HG02981 (cell line): ENCODE data around the gene MYO9B.

Experiments
- ATAC-seq: cut with Tn5 transposase; IDR thresholded peaks from one replicate; pipeline ENCODE4 v1.9.1; 2021; ENCODE audit warnings: mild to moderate bottlenecking, moderate library complexity; ENCODE audit not compliant: unreplicated experiment

The MYO9B gene

DNA sequence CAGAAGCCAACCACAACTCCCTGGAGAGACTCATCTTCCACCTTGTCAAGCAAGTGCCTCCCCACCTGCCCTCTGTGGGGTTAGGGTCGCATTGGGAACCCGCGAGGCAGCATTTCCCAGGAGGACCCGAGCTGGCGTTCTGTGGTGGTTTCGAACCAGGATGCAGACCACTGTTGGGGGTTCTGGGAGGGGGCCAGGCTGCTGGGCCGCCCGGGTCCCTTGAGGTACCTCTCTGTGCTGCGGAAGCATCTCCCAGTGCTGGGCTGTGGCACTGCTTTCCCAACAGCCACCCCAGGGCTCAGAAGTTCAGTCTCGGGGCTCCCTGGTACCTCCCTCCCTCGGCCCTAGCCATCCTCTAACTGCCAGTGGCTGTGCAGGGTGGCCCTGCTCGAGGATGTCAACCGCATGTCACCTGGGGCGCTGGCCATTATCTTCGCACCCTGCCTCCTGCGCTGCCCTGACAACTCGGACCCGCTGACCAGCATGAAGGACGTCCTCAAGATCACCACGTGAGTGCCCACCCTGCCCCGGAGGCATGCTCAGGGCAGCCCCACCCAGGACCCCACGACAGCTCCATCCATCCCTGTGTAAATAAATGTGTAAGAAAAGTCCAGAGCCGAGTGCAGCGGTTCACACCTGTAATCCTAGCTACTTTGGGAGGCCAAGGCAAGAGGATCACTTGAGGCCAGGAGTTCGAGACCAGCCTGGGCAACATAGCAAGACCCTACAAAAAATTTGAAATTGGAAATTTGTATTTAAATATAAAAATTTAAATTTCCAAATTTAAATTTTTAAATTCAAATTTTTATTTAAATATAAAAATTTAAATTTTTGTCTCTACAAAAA lies 131.4 kb downstream of the MYO9B start:
- ATAC-seq: no peak

- no peak for ATAC-seq
Measured at GRCh38 chr19:17209126-17210036, 133.8 kb downstream of the MYO9B start.

- ATAC-seq: no peak
Measured at GRCh38 chr19:17210296-17210695, 134.7 kb downstream of the MYO9B start.

DNA sequence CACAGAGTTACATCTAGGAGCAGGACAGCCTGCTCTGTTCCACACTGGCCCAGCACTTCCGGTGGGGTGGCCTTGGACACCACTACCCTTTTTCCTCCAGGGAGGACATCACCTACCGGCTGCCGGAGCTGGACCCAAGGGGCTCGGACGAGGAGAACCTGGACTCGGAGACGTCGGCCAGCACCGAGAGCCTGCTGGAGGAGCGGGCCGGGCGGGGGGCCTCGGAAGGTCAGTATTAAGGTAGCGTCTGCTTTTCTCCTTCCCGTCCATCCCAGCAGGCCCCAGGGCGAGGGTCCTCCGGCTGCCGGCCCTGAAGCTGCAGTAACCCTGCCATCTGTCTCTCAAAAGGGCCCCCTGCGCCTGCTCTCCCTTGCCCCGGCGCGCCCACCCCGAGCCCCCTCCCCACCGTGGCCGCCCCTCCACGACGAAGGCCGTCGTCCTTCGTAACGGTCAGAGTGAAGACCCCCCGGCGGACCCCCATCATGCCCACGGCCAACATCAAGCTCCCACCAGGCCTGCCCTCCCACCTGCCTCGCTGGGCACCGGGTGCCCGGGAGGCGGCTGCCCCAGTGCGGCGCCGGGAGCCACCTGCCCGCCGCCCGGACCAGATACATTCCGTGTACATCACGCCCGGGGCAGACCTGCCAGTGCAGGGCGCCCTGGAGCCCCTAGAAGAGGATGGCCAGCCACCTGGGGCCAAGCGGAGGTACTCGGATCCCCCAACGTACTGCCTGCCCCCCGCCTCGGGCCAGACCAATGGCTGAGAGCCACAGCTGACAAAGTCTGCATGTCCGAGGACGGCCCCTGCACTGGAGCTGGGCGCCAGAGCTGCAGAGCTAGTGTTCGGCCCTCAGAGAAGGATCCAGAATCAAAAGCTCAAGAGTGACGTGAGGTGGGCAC lies 136.2 kb downstream of the MYO9B start:
- no peak for ATAC-seq

- no peak for ATAC-seq
Measured at GRCh38 chr19:17213334-17213733, 137.8 kb downstream of the MYO9B start.

- ATAC-seq: no peak
Measured at GRCh38 chr19:17214508-17215126, 139.0 kb downstream of the MYO9B start.

GRCh38 chr19:17215127-17215971 lies 139.8 kb downstream of the MYO9B start, which contains the start of gene USE1:
USE1 (plus strand) TSS chr19:17215357; CDS start chr19:17215406, 49 bp downstream.
- peak; percentile 78 for ATAC-seq

GRCh38 chr19:17216058-17216670 lies 140.6 kb downstream of the MYO9B start:
- ATAC-seq: no peak

DNA sequence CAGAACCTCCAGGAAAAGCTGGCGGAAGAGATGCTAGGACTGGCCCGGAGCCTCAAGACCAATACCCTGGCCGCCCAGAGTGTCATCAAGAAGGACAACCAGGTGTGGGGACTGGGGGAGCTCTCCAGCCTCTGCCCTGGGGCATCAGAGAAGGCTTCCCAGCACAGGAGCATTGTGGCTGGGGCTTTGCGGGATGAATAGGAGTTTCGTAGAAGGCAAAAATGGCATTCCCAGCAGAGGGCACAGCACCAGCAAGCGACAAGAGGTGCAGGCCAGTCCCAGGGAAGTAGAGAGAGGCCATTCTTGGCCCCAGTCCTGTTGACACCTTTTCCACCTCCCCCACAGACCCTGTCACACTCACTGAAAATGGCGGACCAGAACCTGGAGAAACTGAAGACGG lies 143.7 kb downstream of the MYO9B start:
- ATAC-seq: no peak

DNA sequence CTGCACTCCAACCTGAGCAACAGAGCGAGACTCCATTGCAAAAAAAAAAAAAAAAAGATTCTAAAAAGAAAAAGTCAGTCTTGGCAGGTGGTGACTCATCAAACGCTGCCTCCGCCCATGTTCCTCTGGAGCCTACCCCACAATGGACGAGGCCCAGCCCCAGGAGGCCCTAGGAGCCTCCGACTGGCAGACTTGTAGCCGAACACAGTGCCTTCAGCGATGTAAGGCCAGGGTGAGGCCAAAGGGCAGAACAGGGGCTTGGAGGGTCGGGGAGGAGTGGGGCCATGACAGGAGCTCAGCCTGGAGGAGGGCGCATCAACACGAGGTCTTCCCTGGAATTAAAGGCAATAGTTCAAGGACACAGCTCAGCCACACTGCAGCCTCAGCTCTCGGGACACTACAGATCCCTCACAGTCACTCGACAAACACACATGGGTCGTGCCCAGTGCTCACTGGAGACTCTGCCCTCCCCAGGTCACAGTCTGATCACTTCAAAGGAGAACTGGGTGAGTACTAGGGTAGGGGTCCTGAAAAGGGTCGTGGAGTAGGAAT lies 144.7 kb downstream of the MYO9B start:
- no peak for ATAC-seq

- no peak for ATAC-seq
Measured at GRCh38 chr19:17225053-17225452, 149.5 kb downstream of the MYO9B start.

DNA sequence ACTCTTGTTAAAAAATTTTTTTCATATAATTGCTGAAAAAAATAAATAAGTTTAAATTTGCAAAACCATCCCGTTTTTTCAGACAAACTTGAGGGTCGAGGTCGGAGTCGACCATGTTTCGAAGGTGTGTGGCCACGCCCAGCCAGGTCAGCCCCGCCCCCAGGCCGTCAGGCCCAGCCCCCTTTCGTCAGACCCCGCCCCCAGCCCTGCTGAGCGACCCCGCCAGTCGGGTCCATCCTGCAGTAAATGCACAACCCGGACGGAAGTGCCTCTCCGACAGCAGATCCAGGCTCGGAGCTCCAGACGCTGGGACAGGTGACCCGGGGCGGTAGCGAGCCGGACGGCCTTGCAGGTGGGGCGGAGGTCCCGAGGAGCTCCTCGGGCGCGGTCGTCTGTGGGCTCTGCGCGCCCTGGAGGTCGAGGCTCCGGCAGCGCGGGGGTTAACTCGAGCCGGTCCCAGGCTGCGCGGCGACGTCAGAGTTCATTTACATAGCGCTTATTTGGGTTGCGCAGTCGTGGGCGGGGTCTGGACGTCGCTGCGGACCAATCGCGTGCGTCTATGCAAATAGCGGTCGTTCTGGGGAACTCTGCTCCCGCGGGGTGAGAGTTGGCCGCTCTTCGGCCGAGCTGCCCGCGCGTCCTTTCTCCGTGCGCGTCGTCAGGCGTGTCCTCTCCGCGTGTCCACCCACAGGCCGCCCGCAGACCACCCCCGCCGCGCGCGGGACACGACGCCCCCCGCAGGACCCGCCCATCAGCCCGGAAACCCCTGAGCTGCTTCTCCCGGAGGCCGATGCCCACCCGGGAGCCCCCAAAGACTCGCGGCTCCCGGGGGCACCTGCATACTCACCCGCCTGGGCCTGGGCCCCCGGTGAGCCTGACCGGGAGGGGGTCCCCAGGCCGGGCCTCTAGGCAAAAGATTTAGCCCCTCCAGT lies 150.7 kb downstream of the MYO9B start, which contains the start of gene OCEL1:
OCEL1 (plus strand) TSS at position 225 of the 932 bp plus-strand sequence; CDS start at position 247, 22 bp downstream.
- peak; percentile 85 for ATAC-seq

- ATAC-seq: no peak
Measured at GRCh38 chr19:17227798-17228367, 152.3 kb downstream of the MYO9B start.

- ATAC-seq: no peak
Measured at GRCh38 chr19:17229890-17230289, 154.3 kb downstream of the MYO9B start.

- ATAC-seq: no peak
Measured at GRCh38 chr19:17232258-17232657, 156.7 kb downstream of the MYO9B start.

DNA sequence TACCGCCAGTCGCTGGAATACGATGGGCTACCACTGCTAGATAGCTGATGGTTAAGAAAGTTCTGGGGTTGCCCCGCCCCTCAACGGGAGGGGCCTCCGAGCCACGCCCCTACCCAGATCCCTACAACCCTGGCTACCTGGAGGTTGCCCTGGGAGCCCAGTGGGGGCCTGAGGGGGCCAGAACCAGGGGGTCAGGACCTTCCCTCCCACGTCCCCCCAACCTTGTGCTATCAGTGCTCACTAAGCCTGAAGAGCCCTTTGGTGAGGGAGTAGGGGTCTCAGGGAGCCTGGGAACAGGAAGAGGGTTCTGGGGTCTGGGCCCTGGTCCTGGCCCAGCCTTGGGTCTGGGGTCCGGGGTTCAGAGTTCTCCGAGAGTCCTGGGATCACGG lies 159.3 kb downstream of the MYO9B start:
- no peak for ATAC-seq
